Esophagus mucosa (tissue), 1 donor: ENCODE results near the gene SYDE2. TPM values are rescaled to one million over a fixed set of nuclear protein-coding genes. Genes with fewer than 3 reads are reported as not detected.
"Not testable (repeated sequence)": the region's sequence is repeated elsewhere in the genome, so short reads cannot be mapped to it uniquely, and the experiment has no call there.

Experiments
- ATAC-seq: fragments of 200-7000 bp; cut with Tn5 transposase; one replicate; pipeline ENCODE4 v1.9.1; 2020
- total RNA-seq: library from RNA; stranded (reverse); gene quantifications from one replicate; pipeline ENCODE4 v1.2.4, GENCODE V29; 2023
- donor health status: DM: yes; HTN: yes; CAD: no.

The SYDE2 gene
- total RNA-seq, 1 donor from 2014 or later = 0.84 TPM

GRCh38 chr1:85166351-85166750, 34.5 kb downstream of the SYDE2 start:
- no peak for ATAC-seq

- no peak for ATAC-seq
These were observed 41.9 kb downstream of the SYDE2 start for GRCh38 chr1:85158910-85159309.

- no peak for ATAC-seq
These were observed 43.4 kb downstream of the SYDE2 start for GRCh38 chr1:85157436-85157835.

- ATAC-seq = no peak
These were observed 47.5 kb downstream of the SYDE2 start for GRCh38 chr1:85153149-85153891.

GRCh38 chr1:85151446-85151845, 49.4 kb downstream of the SYDE2 start:
- no peak for ATAC-seq

GRCh38 chr1:85149805-85150204, 51.0 kb downstream of the SYDE2 start:
- no peak for ATAC-seq

DNA sequence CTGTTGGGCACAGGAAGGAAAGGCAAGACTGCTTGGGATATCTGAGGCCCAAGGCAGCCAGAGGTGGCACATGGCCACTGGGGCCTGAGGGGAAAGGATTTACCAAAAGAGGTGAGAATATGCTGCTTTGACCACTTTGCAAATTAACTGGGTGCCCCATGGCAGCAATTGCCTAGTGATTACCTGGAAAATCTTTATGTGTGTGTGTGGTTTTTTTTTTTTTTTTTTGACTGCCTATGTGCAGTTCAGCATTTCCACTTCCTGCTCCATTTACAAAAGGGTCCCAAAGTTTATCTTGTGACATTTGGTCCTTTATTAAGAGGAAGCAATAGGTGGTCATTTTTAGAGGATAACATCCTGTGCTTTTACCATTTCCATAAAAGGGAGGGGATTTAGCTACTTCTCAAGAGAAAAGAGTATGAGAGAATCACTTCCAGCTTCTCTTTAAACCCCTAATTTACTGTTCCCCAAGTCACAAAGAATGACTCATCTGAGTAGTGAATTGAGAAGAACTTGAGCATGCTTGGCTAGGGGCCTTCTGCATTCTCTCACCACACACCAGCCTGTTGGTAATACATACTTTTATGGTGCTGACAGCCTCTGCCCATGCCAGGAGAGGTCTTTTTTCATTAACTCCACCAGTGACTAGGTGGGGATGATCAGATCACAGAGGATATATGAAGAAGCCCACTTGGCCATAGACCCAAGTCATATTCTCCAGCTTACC, 52.1 kb downstream of the SYDE2 start:
- no peak for ATAC-seq

GRCh38 chr1:85146972-85147359, 53.9 kb downstream of the SYDE2 start:
- no peak for ATAC-seq

DNA sequence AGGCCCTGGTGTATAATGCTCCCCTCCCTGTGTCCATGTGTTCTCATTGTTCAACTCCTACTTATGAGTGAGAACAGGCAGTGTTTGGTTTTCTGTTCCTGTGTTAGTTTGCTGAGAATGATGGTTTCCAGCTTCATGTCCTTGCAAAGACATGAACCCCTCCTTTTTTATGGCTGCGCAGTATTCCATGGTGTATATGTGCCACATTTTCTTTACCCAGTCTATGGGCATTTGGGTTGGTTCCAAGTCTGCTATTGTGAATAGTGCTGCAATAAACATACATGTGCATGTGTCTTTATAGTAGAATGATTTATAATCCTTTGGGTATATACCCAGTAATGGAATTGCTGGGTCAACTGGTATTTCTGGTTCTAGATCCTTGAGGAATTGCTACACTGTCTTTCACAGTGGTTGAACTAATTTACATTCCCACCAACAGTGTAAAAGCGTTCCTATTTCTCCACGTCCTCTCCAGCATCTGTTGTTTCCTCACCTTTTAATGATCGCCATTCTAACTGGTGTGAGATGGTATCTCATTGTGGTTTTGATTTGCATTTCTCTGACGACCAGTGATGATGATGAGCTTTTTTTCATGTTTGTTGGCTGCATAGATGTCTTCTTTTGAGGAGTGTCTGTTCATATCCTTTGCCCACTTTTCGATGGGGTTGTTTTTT, 54.4 kb downstream of the SYDE2 start:
- not testable (repeated sequence) for ATAC-seq

- ATAC-seq = no peak
These were observed 56.5 kb downstream of the SYDE2 start for GRCh38 chr1:85144351-85144750.

- ATAC-seq = no peak
These were observed 58.1 kb downstream of the SYDE2 start for GRCh38 chr1:85142753-85143152.

- not testable (repeated sequence) for ATAC-seq
These were observed 62.4 kb downstream of the SYDE2 start for GRCh38 chr1:85138439-85138838.

DNA sequence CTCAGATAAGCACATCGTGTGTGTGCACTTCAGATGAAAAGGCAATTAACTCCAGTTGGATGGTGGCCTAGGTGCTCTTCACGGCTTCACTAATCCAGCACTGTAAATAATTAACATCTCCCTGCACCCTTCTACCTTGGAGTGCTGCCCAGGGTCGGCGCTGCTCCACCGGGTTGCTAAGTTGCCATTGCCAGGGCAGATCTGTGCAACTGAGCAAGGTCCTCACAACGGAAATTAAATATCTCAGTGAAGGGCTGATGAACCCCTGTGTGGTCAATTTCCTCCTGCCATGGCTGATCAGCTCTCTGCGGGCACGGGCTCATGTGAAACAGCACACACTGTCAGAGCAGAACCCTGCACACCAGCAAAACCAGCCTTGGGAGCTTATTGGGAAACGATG, 63.2 kb downstream of the SYDE2 start:
- no peak for ATAC-seq

DNA sequence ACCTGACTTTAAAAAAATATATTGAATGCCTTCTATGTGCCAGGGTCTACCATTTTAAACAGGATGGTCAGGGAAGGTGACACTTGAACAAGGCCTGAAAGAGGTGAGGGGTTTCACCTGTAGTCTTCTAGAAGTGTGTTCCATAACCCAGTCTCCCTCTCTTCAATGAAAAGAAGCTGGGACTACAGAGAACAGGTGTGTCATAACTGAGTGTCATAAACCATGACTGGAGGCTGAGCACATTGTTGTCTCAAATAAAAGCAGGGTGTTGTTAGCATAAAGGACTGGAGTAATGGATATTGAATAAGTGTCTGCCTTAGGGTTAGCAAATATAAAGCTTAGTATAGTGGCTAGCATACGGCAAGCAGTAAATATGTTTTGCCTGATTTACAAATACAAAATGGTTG, 65.4 kb downstream of the SYDE2 start:
- peak; percentile 48 for ATAC-seq

DNA sequence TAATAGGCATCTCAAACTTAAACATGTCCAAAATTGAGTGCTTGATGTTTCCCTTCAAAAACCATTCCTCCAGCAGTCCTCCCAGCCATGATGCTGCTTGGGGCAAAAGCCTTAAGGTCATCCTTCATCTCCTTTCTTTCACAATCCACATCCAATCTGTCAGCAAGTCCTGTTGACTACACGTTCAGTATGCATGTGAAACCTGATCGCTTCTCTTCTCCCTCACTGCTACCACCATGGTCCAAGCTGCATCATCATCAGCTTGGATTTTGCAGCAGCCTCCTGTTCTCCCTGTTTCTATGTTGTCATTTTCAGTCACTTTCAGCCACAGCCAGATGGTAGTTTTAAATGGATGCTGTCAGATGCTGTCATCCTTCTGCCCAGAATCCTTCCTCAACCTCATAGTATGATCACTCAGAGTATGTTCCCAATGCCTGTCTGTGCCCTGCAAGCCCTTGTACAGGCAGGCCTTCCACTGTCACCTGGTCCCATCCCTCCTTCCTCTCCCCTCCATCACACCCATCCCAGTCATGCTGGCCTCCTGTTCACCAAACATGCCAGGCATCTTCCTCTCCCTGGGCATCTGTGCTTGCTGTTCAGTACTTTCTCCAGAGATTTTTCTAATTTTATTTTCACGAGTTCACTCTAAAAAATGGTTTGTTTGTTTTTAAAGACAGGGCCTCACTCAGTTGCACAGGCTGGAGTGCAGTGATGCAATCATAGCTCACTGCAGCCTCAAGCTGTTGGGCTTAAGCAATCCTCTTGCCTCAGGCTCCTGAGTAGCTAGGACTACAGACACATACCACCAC, 66.0 kb downstream of the SYDE2 start:
- no peak for ATAC-seq

DNA sequence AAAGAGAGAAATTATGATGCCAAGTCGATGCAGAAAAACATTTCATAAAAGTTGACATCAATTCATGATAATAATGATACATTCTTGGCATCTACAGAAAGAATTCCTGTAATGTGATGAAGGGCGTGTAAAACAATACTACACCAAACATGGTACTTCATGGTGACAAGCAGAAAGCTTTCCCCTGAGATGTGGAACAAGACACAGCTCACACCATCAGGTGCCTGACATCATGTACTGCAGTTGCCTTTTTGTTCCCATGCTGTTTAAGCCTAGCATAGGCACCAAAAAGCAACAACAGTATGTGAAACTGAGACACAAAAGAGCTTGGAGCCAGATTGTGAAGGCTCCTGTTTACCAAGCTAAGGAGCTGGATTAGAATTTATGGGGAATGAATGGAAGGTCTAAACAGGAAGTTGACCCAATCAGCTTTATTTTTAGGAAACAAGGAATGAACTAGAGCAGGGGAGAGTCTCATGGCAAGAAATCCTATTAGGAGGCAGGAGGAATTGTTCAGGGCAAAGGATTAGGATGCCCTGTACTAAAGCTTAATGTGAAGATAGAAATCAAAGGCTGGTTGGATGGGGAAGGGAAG, 67.2 kb downstream of the SYDE2 start:
- ATAC-seq = no peak

DNA sequence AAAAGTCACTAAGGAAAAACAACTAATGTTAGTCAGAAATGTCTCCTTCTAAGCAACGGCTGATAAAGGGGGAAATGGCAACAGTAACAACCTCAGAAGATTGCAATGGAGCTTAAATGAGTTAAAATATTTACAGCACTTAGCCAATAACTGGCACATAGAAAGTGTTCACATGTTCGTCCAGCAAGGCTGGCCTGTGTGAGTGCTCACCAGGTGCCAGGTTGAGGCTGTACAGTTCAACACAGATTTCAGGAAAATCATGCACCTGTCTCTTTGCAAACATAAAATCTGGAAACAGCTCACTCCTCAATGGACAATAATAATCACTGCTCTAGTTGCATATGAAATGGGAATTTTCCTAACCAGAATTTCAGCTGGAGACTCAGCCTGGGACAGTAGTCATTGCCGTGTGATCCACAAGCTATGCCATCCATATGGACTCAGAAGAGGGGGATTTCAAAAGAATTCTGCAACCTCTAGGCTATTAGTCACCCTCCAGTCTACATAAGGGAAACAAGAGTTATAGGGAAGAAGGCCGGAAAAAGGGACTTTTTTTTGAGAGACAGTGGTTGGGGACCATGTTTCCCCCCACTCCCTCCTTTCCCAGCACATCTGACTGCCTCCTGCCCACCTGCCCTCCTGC, 68.6 kb downstream of the SYDE2 start:
- ATAC-seq = no peak

- no peak for ATAC-seq
These were observed 72.5 kb downstream of the SYDE2 start for GRCh38 chr1:85128316-85128715.

DNA sequence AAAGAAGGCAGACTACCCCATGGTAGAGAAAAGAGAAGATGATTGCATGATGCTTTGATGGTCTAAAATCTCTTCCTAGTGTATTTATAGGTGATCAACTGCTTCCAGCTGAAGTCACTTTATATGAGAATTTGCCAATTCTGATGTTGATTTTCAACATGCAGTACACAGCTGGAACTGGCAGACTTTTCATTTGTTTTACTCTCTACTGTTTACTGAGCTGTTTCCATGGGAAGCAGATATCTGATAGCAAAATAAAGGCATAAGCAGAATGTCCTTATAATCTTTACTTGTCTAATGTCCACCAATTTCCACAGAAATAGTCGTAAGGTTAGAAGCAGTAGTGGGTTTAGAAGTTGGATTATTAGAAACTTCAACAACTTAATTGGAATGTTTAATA, 74.9 kb downstream of the SYDE2 start:
- ATAC-seq = no peak

GRCh38 chr1:85124091-85124490, 76.7 kb downstream of the SYDE2 start:
- no peak for ATAC-seq

- ATAC-seq = no peak
These were observed 78.6 kb downstream of the SYDE2 start for GRCh38 chr1:85122169-85122568.

GRCh38 chr1:85121744-85122143, 79.1 kb downstream of the SYDE2 start:
- ATAC-seq = no peak
